Natural killer cell (primary cell): ENCODE measurements around the gene ZNF408. TPM values are rescaled to one million over a fixed set of nuclear protein-coding genes. Genes with fewer than 3 reads are reported as not detected.

Experiments used
- ATAC-seq, 3 donors: fragments of 150-1000 bp in 2 of 3; fragments of 200-7000 bp in 1 of 3; cut with Tn5 transposase; 1 replicate in 1 of 3; 2 replicates in 2 of 3; pipeline ENCODE4 v1.10.0; 2021; ENCODE audit warnings: mild to moderate bottlenecking in 2 of 3, moderate library complexity in 2 of 3
- DNase-seq, 2 donors: peaks; one replicate each; pipeline versions ENCODE4 v3.0.0 to v3.0.0-alpha.2; 2013 to 2021; ENCODE audit warnings: mixed read lengths in 1 of 2
- H3K27ac ChIP-seq: one replicate; pipeline ENCODE4 v1.5.1; 2013; ENCODE audit warnings: mild to moderate bottlenecking, low read length
- H3K27me3 ChIP-seq: one replicate; pipeline ENCODE4 v1.6.1; 2013; ENCODE audit warnings: low read length; ENCODE audit not compliant: control insufficient read depth, insufficient read depth
- H3K36me3 ChIP-seq: one replicate; pipeline ENCODE4 v1.6.1; 2013; ENCODE audit warnings: low read length; ENCODE audit not compliant: control insufficient read depth, insufficient read depth
- H3K4me1 ChIP-seq: one replicate; pipeline ENCODE4 v1.6.1; 2013; ENCODE audit warnings: low read length; ENCODE audit not compliant: control insufficient read depth, insufficient read depth
- H3K4me3 ChIP-seq: one replicate; pipeline ENCODE4 v1.5.1; 2013; ENCODE audit warnings: low read length
- H3K9me3 ChIP-seq: one replicate; pipeline ENCODE4 v1.6.1; 2013; ENCODE audit warnings: low read length; ENCODE audit not compliant: control insufficient read depth, insufficient read depth
- H3K27ac Mint-ChIP-seq, 2 donors: one replicate each; pipeline ENCODE4 v1.8.0; 2022; ENCODE audit warnings: mild to moderate bottlenecking in 2 of 2, mixed read lengths in 2 of 2, moderate library complexity in 1 of 2
- H3K27me3 Mint-ChIP-seq, 2 donors: one replicate each; pipeline ENCODE4 v1.8.0; 2022; ENCODE audit warnings: low read depth in 2 of 2, mixed read lengths in 2 of 2
- H3K36me3 Mint-ChIP-seq: one replicate; pipeline ENCODE4 v1.8.0; 2022; ENCODE audit warnings: mixed read lengths
- H3K4me1 Mint-ChIP-seq, 2 donors: one replicate each; pipeline ENCODE4 v1.8.0; 2022; ENCODE audit warnings: mixed read lengths in 2 of 2
- H3K4me3 Mint-ChIP-seq: one replicate; pipeline ENCODE4 v1.8.0; 2022; ENCODE audit warnings: mild to moderate bottlenecking, moderate library complexity, mixed read lengths
- H3K9me3 Mint-ChIP-seq, 2 donors: one replicate each; pipeline ENCODE4 v1.8.0; 2022; ENCODE audit warnings: mixed read lengths in 2 of 2
- WGBS: methylation state at CpG from one replicate; pipeline ENCODE4 v1.1.7; 2013; ENCODE audit warnings: missing lambda C conversion rate; ENCODE audit not compliant: insufficient coverage; 5-methylcytosine and 5-hydroxymethylcytosine counted together
- intact Hi-C: fragments of 100-400 bp; cut with micrococcal nuclease; formaldehyde crosslinking; loops from one replicate; pipeline ENCODE4 v1.14.2; 2022
- total RNA-seq, 4 donors: library from RNA; stranded (reverse); fragments of 120-200 nt in 1 of 4; gene quantifications; one replicate each; pipeline versions ENCODE4 v1.2.3 to v1.2.4, GENCODE V29; 2013 to 2022
- TF ChIP-seq, protein P1 (sequence below): fragments of 200-600 bp; IDR thresholded peaks from one replicate; pipeline ENCODE4 v1.8.0; 2022; ENCODE audit warnings: antibody characterized with exemption

The ZNF408 gene
- total RNA-seq, 3 donors from 2014 or later (not counting 1 experiment from before 2014, with no cell fraction given): 9.1 to 19.0 (median 9.6) TPM

DNA sequence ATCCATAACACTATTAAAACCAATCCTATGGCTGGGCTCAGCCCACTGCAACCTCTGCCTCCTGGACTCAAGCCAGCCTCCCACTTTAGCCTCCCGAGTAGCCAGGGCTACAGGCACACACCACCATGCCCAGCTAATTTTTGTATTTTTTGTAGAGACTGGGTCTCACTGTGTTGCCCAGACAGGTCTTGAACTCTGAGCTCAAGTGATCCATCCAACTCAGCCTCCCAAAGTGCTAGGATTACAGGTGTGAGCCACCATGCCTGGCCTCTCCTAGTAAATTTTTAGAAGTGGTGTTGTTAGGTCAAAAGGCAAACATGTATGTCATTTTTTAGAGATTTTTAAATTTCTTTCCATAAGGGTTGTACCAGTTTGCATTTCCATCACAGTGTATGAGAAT, 32.4 kb downstream of the ZNF408 start:
- H3K27ac Mint-ChIP-seq: no peak overlapping the region

DNA sequence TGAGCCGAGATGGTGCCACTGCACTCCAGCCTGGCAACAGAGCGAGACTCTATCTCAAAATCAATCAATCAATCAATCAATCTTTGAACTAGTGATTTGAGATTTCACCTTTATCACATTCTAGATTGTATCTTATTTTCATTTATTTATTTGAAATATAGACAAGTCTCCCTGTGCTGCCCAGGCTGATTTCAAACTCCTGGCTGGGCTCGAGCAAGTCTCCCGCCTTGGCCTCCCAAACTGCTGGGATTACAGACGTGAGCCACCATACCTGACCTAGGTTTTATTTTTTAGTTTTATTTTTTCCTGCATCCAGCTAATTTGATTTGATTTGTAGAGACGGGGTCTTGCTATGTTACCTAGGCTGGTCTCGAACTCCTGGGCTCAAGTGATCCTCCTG, 35.3 kb downstream of the ZNF408 start:
- TF ChIP-seq, protein P1, sequence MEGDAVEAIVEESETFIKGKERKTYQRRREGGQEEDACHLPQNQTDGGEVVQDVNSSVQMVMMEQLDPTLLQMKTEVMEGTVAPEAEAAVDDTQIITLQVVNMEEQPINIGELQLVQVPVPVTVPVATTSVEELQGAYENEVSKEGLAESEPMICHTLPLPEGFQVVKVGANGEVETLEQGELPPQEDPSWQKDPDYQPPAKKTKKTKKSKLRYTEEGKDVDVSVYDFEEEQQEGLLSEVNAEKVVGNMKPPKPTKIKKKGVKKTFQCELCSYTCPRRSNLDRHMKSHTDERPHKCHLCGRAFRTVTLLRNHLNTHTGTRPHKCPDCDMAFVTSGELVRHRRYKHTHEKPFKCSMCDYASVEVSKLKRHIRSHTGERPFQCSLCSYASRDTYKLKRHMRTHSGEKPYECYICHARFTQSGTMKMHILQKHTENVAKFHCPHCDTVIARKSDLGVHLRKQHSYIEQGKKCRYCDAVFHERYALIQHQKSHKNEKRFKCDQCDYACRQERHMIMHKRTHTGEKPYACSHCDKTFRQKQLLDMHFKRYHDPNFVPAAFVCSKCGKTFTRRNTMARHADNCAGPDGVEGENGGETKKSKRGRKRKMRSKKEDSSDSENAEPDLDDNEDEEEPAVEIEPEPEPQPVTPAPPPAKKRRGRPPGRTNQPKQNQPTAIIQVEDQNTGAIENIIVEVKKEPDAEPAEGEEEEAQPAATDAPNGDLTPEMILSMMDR: no peak
- intact Hi-C loops: no loop called here
- WGBS: 84% methylated on average over 5 of the region's 7 CpGs

More for the DNA sequence above, 32.4 kb downstream of the ZNF408 start:
- intact Hi-C loops: no loop called here
- Mint-ChIP-seq H3K27me3 (no peaks in the 10 kb centered on the region), H3K4me1 (no peaks in the 10 kb centered on the region), H3K4me3 (no peak overlapping the region), H3K36me3 (no peaks in the 10 kb centered on the region), H3K9me3 (no peaks in the 10 kb centered on the region)
- no peak for DNase-seq
- no peaks in the 10 kb centered on the region for H3K9me3 ChIP-seq
- no peaks in the 10 kb centered on the region for H3K36me3 ChIP-seq
- no peak overlapping the region for H3K27ac ChIP-seq
- no peak for ATAC-seq
- no peaks in the 10 kb centered on the region for H3K4me1 ChIP-seq
- no peaks in the 10 kb centered on the region for H3K27me3 ChIP-seq
- H3K4me3 ChIP-seq: no peak overlapping the region
- 89% methylated on average over 1 of the region's 1 CpG for WGBS
- TF ChIP-seq, protein P1: no peak

DNA sequence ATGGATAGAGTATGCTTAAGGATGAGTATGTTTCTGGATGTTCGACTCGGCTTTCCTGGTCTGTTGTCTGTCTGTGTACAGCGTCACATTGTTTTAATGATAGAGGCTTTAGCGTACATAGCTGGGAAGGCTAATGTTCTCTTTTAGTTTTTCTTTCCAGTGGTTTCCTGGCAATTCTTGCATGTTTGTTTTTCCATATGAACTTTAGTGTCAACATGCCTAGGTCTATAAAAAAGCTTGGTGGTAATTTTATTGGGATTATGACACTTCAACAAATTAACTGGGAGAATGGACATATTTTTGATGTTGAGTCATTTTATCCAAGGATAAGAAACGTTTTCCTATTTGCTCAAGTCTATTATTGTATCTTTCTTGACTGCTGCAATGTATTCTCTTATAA, 35.8 kb downstream of the ZNF408 start:
- Mint-ChIP-seq H3K4me1 (no peaks in the 10 kb centered on the region), H3K27ac (no peak overlapping the region), H3K36me3 (no peaks in the 10 kb centered on the region), H3K27me3 (no peaks in the 10 kb centered on the region), H3K4me3 (no peak overlapping the region), H3K9me3 (no peaks in the 10 kb centered on the region)
- DNase-seq: no peak
- 98% methylated on average over 4 of the region's 5 CpGs for WGBS
- Histone ChIP-seq H3K4me3 (no peak overlapping the region), H3K27me3 (no peaks in the 10 kb centered on the region), H3K9me3 (no peaks in the 10 kb centered on the region), H3K4me1 (no peaks in the 10 kb centered on the region), H3K27ac (no peak overlapping the region), H3K36me3 (peaks cover 2% of the 10 kb centered on the region)
- no peak for ATAC-seq
- intact Hi-C loops: no loop called here
- TF ChIP-seq, protein P1: no peak

More for the DNA sequence above, 35.3 kb downstream of the ZNF408 start:
- H3K36me3 ChIP-seq: no peaks in the 10 kb centered on the region
- no peak for DNase-seq
- Mint-ChIP-seq H3K27ac (no peak overlapping the region), H3K4me1 (no peaks in the 10 kb centered on the region), H3K9me3 (no peaks in the 10 kb centered on the region), H3K27me3 (no peaks in the 10 kb centered on the region), H3K36me3 (no peaks in the 10 kb centered on the region), H3K4me3 (no peak overlapping the region)
- H3K27ac ChIP-seq: no peak overlapping the region
- no peaks in the 10 kb centered on the region for H3K27me3 ChIP-seq
- no peaks in the 10 kb centered on the region for H3K9me3 ChIP-seq
- no peaks in the 10 kb centered on the region for H3K4me1 ChIP-seq
- ATAC-seq: no peak
- no peak overlapping the region for H3K4me3 ChIP-seq

DNA sequence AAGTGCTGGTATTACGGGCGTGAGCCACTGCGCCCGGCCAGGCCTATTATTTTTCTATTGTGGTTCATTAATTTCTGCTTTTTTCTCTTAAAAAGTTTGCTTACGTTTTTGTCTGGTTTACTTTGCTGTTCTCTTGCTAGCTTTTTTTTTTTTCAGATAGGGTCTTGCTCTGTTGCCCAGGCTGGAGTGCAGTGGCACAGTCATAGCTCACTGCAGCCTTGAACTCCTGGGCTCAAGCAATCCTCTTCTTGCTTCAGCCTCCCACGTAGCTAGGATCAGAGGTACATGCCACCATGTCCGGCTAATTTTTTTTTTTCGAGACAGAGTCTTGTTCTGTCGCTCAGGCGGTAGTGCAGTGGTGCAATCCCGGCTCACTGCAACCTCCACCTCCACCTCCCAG, 36.9 kb downstream of the ZNF408 start:
- WGBS: 95% methylated on average over 11 of the region's 11 CpGs
- ATAC-seq (no peak), DNase-seq (no peak)
- H3K9me3 ChIP-seq: no peaks in the 10 kb centered on the region
- Mint-ChIP-seq H3K9me3 (no peaks in the 10 kb centered on the region), H3K4me1 (no peaks in the 10 kb centered on the region), H3K27me3 (no peaks in the 10 kb centered on the region), H3K4me3 (no peak overlapping the region), H3K36me3 (peaks cover 2% of the 10 kb centered on the region), H3K27ac (no peak overlapping the region)
- H3K27me3 ChIP-seq: no peaks in the 10 kb centered on the region
- H3K36me3 ChIP-seq: peaks cover 9% of the 10 kb centered on the region
- H3K27ac ChIP-seq: no peak overlapping the region
- TF ChIP-seq, protein P1: no peak
- H3K4me3 ChIP-seq: no peak overlapping the region
- intact Hi-C loops: no loop called here
- H3K4me1 ChIP-seq: no peaks in the 10 kb centered on the region
